Activated CD4-positive, alpha-beta T cell treated with anti-CD3 and anti-CD28 coated beads, Interleukin-10, Interleukin-2, amounts not matched to agents 100 ng/mL and 50 ng/mL, durations not matched to agents 16 hours and 8 hours (primary cell): ENCODE data around the gene USPL1.
"Not testable (repeated sequence)": the region's sequence is repeated elsewhere in the genome, so short reads cannot be mapped to it uniquely, and the experiment has no call there.

Source experiments
- DNase-seq: peaks from one replicate; pipeline ENCODE4 v3.0.0-alpha.2; 2020

Gene USPL1

GRCh38 chr13:30616927-30617314, 799 bp upstream of the USPL1 start:
- peak; percentile 72 for DNase-seq

- DNase-seq = no peak
Observed at GRCh38 chr13:30618186-30618929, 638 bp downstream of the USPL1 start.

GRCh38 chr13:30618930-30619279, 1.2 kb downstream of the USPL1 start:
- DNase-seq = no peak

GRCh38 chr13:30619731-30620130, 2.0 kb downstream of the USPL1 start:
- no peak for DNase-seq

GRCh38 chr13:30620941-30621340, 3.2 kb downstream of the USPL1 start:
- no peak for DNase-seq

GRCh38 chr13:30622551-30622950, 4.8 kb downstream of the USPL1 start:
- no peak for DNase-seq

- DNase-seq = no peak
Observed at GRCh38 chr13:30623392-30623791, 5.7 kb downstream of the USPL1 start.

GRCh38 chr13:30624630-30625029, 6.9 kb downstream of the USPL1 start:
- no peak for DNase-seq

GRCh38 chr13:30629527-30629926, 11.8 kb downstream of the USPL1 start:
- DNase-seq = no peak

GRCh38 chr13:30633861-30634260, 16.1 kb downstream of the USPL1 start:
- no peak for DNase-seq

GRCh38 chr13:30634838-30635237, 17.1 kb downstream of the USPL1 start:
- DNase-seq = no peak

- DNase-seq = no peak
Observed at GRCh38 chr13:30638301-30638700, 20.6 kb downstream of the USPL1 start.

GRCh38 chr13:30639671-30640070, 22.0 kb downstream of the USPL1 start:
- DNase-seq = no peak

- DNase-seq = not testable (repeated sequence)
Observed at GRCh38 chr13:30641173-30641572, 23.5 kb downstream of the USPL1 start.

GRCh38 chr13:30645629-30646028, 27.9 kb downstream of the USPL1 start:
- no peak for DNase-seq

- DNase-seq = no peak
Observed at GRCh38 chr13:30647420-30647819, 29.7 kb downstream of the USPL1 start.

GRCh38 chr13:30647824-30648521, 30.3 kb downstream of the USPL1 start:
- DNase-seq = no peak

GRCh38 chr13:30648522-30649012, 30.8 kb downstream of the USPL1 start:
- no peak for DNase-seq

- DNase-seq = not testable (repeated sequence)
Observed at GRCh38 chr13:30651648-30652047, 33.9 kb downstream of the USPL1 start.

- no peak for DNase-seq
Observed at GRCh38 chr13:30652746-30653386, 35.1 kb downstream of the USPL1 start.

GRCh38 chr13:30654430-30654829, 36.7 kb downstream of the USPL1 start:
- peak; percentile 82 for DNase-seq

- no peak for DNase-seq
Observed at GRCh38 chr13:30656178-30656577, 38.5 kb downstream of the USPL1 start.

- DNase-seq = no peak
Observed at GRCh38 chr13:30659980-30660379, 42.3 kb downstream of the USPL1 start.

- DNase-seq = no peak
Observed at GRCh38 chr13:30660796-30661195, 43.1 kb downstream of the USPL1 start.
